DMS 273 treated with DMSO at 0.1 percent for 48 hours (cell line): ENCODE data around the gene REN.

Experiments used
- DNase-seq: peaks from one replicate; lab custom pipeline; 2025; lab: John Stamatoyannopoulos, UW

Gene REN

GRCh38 chr1:204152310-204153044 is 13.7 kb downstream of the REN start:
- DNase-seq = no peak

GRCh38 chr1:204151552-204152309 is 14.4 kb downstream of the REN start, which contains the start of gene ETNK2:
TSS of gene ETNK2 (minus strand) at chr1:204152044. CDS start at chr1:204151852, 192 bp downstream.
- DNase-seq = no peak

GRCh38 chr1:204150702-204151551 is 15.2 kb downstream of the REN start:
- no peak for DNase-seq

GRCh38 chr1:204149635-204150565 is 16.2 kb downstream of the REN start:
- no peak for DNase-seq

- DNase-seq = no peak
Observed at GRCh38 chr1:204149107-204149506, 17.0 kb downstream of the REN start.

- no peak for DNase-seq
Observed at GRCh38 chr1:204147406-204148383, 18.4 kb downstream of the REN start.

GRCh38 chr1:204146965-204147364 is 19.2 kb downstream of the REN start:
- DNase-seq = no peak

- DNase-seq = no peak
Observed at GRCh38 chr1:204146309-204146708, 19.8 kb downstream of the REN start.

- no peak for DNase-seq
Observed at GRCh38 chr1:204145033-204145504, 21.1 kb downstream of the REN start.

- no peak for DNase-seq
Observed at GRCh38 chr1:204143276-204144041, 22.7 kb downstream of the REN start.

GRCh38 chr1:204142032-204142974 is 23.8 kb downstream of the REN start:
- no peak for DNase-seq

- DNase-seq = no peak
Observed at GRCh38 chr1:204141131-204141530, 25.0 kb downstream of the REN start.

- DNase-seq = no peak
Observed at GRCh38 chr1:204139952-204140351, 26.2 kb downstream of the REN start.

- DNase-seq = no peak
Observed at GRCh38 chr1:204139088-204139487, 27.0 kb downstream of the REN start.

- DNase-seq = no peak
Observed at GRCh38 chr1:204136814-204137213, 29.3 kb downstream of the REN start.

GRCh38 chr1:204134103-204134502 is 32.0 kb downstream of the REN start:
- DNase-seq = no peak

GRCh38 chr1:204132718-204133117 is 33.4 kb downstream of the REN start:
- DNase-seq = no peak

- no peak for DNase-seq
Observed at GRCh38 chr1:204131978-204132377, 34.2 kb downstream of the REN start.
